Measurements from ENCODE around the gene VWA3A. TPM values are rescaled to one million over a fixed set of nuclear protein-coding genes. Genes with fewer than 3 reads are reported as not detected.

VWA3A gene
- total RNA-seq, 2 experiments from 2014 or later, result not detected

GRCh38 chr16:22190776-22191531 is 98.6 kb downstream of the VWA3A start:
- peaks cover 39% of the 10 kb centered on the region for H3K4me1 ChIP-seq (ENCODE audit: insufficient read depth, low read length, poor library complexity, severe bottlenecking)
- no peaks in the 10 kb centered on the region for H4K20me1 ChIP-seq (ENCODE audit: insufficient read depth, low read length)
- no peaks in the 10 kb centered on the region for H3K9me2 ChIP-seq (ENCODE audit: insufficient read depth, low read length)
- TF ChIP-seq CTCF (conservative IDR thresholded peaks at IDR 0.05; ENCODE audit: low read length) (no peak), EZH2phosphoT487 (IDR thresholded peaks at IDR 0.05; ENCODE audit: borderline replicate concordance, low read depth, low read length) (no peak)
- BruUV-seq (replicated peaks), result no TSS peak
- peak overlapping the region; percentile 78 for H3K4me3 ChIP-seq (ENCODE audit: low read depth, low read length, poor library complexity, severe bottlenecking)
- peak overlapping the region; percentile 40 for H3K27ac ChIP-seq (ENCODE audit: low read depth, low read length, poor library complexity, severe bottlenecking)
- H3K79me2 ChIP-seq (ENCODE audit: insufficient read depth, low read depth, low read length), result no peaks in the 10 kb centered on the region
- ChIA-PET POLR2A (interaction anchor here (0.5 to 1.6 kb wide), 8 partner anchors 15 to 610 kb away, joined by 3 to 6 read pairs (median 3); partner anchors contain the start of gene EEF2K), CTCF (ENCODE audit: unreplicated experiment) (interaction anchor here (0.6 kb wide), 4 partner anchors 25 to 546 kb away, joined by 3 to 7 read pairs (median 3); no protein-coding TSS in a partner anchor)
- peak overlapping the region; percentile 75 for H3K4me2 ChIP-seq (ENCODE audit: low read length)
- H3K36me3 ChIP-seq (ENCODE audit: insufficient read depth, low read length), result no peaks in the 10 kb centered on the region
- no peaks in the 10 kb centered on the region for H3K9me3 ChIP-seq (ENCODE audit: low read length)
- DNase-seq (ENCODE audit: low spot score), result peak; percentile 95
- intact Hi-C loops (cut with micrococcal nuclease; ENCODE audit: unreplicated experiment), result loop anchor here (1.0 to 5.0 kb wide), 2 partner anchors 105 to 181 kb away; partner anchors contain the start of gene CDR2
- H2AFZ ChIP-seq (ENCODE audit: low read length), result peak overlapping the region; percentile 72

- CTCF ChIA-PET (ENCODE audit: unreplicated experiment), result interaction anchor here (0.6 kb wide), 4 partner anchors 24 to 547 kb away, joined by 3 to 7 read pairs (median 3); no protein-coding TSS in a partner anchor
Observed at GRCh38 chr16:22191532-22192260, 99.4 kb downstream of the VWA3A start.

More at GRCh38 chr16:22191532-22192260, 99.4 kb downstream of the VWA3A start:
- H3K36me3 ChIP-seq (ENCODE audit: insufficient read depth, low read length), result no peaks in the 10 kb centered on the region
- H3K9me2 ChIP-seq (ENCODE audit: insufficient read depth, low read length), result no peaks in the 10 kb centered on the region
- TF ChIP-seq CTCF (conservative IDR thresholded peaks at IDR 0.05; ENCODE audit: low read length) (no peak), EZH2phosphoT487 (IDR thresholded peaks at IDR 0.05; ENCODE audit: borderline replicate concordance, low read depth, low read length) (no peak)
- peak overlapping the region; percentile 40 for H3K27ac ChIP-seq (ENCODE audit: low read depth, low read length, poor library complexity, severe bottlenecking)
- TSS peak; percentile 96 for BruUV-seq (replicated peaks)
- no peaks in the 10 kb centered on the region for H3K9me3 ChIP-seq (ENCODE audit: low read length)
- H3K4me1 ChIP-seq (ENCODE audit: insufficient read depth, low read length, poor library complexity, severe bottlenecking), result peaks cover 42% of the 10 kb centered on the region
- no peaks in the 10 kb centered on the region for H4K20me1 ChIP-seq (ENCODE audit: insufficient read depth, low read length)
- peak overlapping the region; percentile 72 for H2AFZ ChIP-seq (ENCODE audit: low read length)
- H3K4me3 ChIP-seq (ENCODE audit: low read depth, low read length, poor library complexity, severe bottlenecking), result peak overlapping the region; percentile 78
- POLR2A ChIA-PET, result interaction anchor here (0.5 to 1.6 kb wide), 9 partner anchors 14 to 1270 kb away, joined by 3 to 6 read pairs (median 3); partner anchors contain the start of gene EEF2K
- peak; percentile 17 for DNase-seq (ENCODE audit: low spot score)
- no peaks in the 10 kb centered on the region for H3K79me2 ChIP-seq (ENCODE audit: insufficient read depth, low read depth, low read length)
- H3K4me2 ChIP-seq (ENCODE audit: low read length), result peak overlapping the region; percentile 75
- intact Hi-C loops (cut with micrococcal nuclease; ENCODE audit: unreplicated experiment), result loop anchor here (5.0 kb wide), 1 partner anchor 181 kb away; the partner anchor contains the start of gene CDR2
